WERI-Rb-1 (cell line): ENCODE measurements around the gene DNM2.

ENCODE experiments used
- DNase-seq: peaks from one replicate; pipeline ENCODE4 v3.0.0-alpha.2; 2020
- H3K27ac ChIP-seq: fragments of 250-450 bp; sonication (Bioruptor Pico); 2 replicates; pipeline ENCODE4 v1.5.1; 2020; ENCODE audit warnings: mild to moderate bottlenecking, moderate library complexity
- H3K27me3 ChIP-seq: fragments of 250-450 bp; sonication (Bioruptor Pico); 2 replicates; pipeline ENCODE4 v1.5.1; 2021; ENCODE audit warnings: mild to moderate bottlenecking, low read depth, moderate library complexity; ENCODE audit not compliant: insufficient read depth, severe bottlenecking
- H3K36me3 ChIP-seq: fragments of 250-450 bp; sonication (Bioruptor Pico); 2 replicates; pipeline ENCODE4 v1.5.1; 2020; ENCODE audit warnings: mild to moderate bottlenecking, moderate library complexity
- H3K4me3 ChIP-seq: 2 replicates; pipeline ENCODE4 v1.5.1; 2011; ENCODE audit warnings: low read depth, mild to moderate bottlenecking, control low read depth, low read length
- H3K9me3 ChIP-seq: fragments of 250-450 bp; sonication (Bioruptor Pico); 2 replicates; pipeline ENCODE4 v1.5.1; 2021; ENCODE audit warnings: mild to moderate bottlenecking, moderate library complexity; ENCODE audit not compliant: severe bottlenecking
- TF ChIP-seq, protein P1 (sequence below): IDR thresholded peaks from 2 replicates; pipeline ENCODE4 v1.5.1; 2011; ENCODE audit warnings: low read depth, mild to moderate bottlenecking, control low read depth, inconsistent platforms, low read length

Gene DNM2

DNA sequence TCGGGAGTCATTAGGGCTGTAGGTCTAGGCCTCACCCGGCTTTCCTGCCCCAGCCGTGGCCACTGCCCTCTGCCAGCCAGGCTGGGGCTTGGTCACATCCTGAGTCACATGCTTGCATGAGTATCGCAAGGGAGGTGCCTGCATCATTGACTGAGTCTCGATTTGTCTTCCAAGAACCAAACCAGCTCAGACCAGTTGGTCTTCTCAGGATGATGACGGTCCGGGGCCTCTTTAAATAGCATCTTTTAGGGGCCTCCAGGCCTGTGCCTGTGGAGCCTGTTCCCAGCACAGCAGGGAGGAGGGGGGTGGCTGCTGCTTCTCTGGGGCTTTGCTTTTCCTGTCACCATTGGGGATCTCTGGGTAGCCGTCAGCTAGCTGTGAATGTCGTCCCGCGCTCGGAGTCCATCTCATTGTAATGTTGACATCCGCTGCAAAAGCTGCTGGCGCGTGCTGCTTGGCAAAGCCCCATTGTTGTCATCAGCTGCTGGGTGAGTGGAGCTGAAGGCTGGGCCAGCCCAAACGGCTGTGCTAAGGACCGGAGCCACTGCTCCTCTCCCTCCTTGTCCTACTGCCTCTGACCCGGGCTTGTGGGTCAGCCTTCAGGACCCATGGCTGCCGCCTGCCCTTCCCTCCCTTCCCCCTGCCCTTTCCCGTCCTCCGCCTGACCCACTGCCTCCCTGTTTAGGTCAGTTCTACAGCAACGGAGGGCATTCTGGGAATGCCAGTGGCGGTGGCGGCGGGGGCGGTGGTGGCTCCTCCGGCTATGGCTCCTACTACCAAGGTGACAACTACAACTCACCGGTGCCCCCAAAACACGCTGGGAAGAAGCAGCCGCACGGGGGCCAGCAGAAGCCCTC, 31.0 kb upstream of the DNM2 start:
- H3K9me3 ChIP-seq = no peaks in the 10 kb centered on the region
- no peak overlapping the region for H3K4me3 ChIP-seq
- no peak for DNase-seq
- no peaks in the 10 kb centered on the region for H3K27me3 ChIP-seq
- H3K27ac ChIP-seq = no peak overlapping the region
- TF ChIP-seq, protein P1, sequence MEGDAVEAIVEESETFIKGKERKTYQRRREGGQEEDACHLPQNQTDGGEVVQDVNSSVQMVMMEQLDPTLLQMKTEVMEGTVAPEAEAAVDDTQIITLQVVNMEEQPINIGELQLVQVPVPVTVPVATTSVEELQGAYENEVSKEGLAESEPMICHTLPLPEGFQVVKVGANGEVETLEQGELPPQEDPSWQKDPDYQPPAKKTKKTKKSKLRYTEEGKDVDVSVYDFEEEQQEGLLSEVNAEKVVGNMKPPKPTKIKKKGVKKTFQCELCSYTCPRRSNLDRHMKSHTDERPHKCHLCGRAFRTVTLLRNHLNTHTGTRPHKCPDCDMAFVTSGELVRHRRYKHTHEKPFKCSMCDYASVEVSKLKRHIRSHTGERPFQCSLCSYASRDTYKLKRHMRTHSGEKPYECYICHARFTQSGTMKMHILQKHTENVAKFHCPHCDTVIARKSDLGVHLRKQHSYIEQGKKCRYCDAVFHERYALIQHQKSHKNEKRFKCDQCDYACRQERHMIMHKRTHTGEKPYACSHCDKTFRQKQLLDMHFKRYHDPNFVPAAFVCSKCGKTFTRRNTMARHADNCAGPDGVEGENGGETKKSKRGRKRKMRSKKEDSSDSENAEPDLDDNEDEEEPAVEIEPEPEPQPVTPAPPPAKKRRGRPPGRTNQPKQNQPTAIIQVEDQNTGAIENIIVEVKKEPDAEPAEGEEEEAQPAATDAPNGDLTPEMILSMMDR = no peak
- H3K36me3 ChIP-seq = peaks cover 96% of the 10 kb centered on the region

DNA sequence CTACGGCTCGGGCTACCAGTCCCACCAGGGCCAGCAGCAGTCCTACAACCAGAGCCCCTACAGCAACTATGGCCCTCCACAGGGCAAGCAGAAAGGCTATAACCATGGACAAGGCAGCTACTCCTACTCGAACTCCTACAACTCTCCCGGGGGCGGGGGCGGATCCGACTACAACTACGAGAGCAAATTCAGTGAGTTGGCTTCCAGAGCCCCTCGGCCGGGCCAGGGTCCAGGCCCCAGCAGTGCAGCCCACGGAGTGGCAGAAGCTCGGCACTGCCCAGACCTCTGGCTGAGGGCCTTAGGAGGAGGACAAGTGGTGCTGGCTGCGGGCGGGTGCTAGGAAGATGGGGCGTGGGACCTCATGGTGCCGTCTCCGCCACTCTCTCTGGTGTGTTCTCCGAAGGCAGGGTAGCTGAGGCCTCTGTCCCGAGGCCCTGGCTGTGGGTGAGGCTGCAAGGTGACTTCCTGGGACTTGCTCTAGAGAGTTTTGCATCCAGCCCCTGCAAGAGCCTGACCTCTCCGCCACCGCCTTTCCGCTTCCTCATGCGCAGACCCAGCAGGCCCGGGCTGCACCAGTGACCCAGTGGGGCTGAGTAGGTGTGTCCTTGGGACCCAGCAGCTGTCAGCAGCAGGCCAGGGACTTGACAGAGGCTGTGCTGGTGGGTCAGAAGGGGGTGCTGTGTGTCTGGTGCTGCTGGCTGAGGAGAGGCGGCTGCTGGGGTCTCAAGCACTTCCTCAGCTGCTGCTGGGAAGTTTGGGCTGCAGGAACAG, 30.2 kb upstream of the DNM2 start:
- Histone ChIP-seq H3K27me3 (no peaks in the 10 kb centered on the region), H3K4me3 (no peak overlapping the region), H3K9me3 (no peaks in the 10 kb centered on the region), H3K27ac (no peak overlapping the region), H3K36me3 (peaks cover 96% of the 10 kb centered on the region)
- TF ChIP-seq, protein P1 = no peak
- no peak for DNase-seq

DNA sequence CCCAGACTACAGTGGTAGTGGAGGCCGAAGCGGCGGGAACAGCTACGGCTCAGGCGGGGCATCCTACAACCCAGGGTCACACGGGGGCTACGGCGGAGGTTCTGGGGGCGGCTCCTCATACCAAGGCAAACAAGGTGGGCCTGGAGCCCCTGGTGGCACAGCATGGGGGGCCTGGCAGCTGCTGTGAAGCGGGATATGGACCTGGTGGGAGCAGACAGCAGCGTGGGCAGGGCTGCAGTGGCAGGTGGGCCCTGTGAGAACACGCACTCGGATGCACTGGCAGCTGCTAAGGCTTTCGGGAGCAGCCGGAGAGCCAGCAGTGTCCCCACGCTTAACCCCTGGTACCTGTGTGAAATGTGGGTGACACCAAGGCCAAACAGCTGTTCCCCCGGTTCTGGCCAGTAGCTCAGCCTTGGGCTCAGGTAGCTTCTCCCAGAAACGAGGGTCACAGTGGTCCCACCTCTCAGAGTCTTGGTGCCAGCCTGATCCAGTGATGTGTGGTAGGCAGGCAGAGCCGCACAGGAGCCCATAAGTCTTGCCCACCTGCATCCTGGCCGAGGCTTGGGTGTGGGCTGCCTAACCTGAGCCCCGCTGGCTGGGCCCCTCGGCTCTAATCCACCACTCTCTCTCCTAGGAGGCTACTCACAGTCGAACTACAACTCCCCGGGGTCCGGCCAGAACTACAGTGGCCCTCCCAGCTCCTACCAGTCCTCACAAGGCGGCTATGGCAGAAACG, 29.2 kb upstream of the DNM2 start:
- H3K27me3 ChIP-seq = no peaks in the 10 kb centered on the region
- no peak overlapping the region for H3K27ac ChIP-seq
- no peaks in the 10 kb centered on the region for H3K9me3 ChIP-seq
- peaks cover 91% of the 10 kb centered on the region for H3K36me3 ChIP-seq
- TF ChIP-seq, protein P1 = no peak
- no peak for DNase-seq
- H3K4me3 ChIP-seq = no peak overlapping the region

DNA sequence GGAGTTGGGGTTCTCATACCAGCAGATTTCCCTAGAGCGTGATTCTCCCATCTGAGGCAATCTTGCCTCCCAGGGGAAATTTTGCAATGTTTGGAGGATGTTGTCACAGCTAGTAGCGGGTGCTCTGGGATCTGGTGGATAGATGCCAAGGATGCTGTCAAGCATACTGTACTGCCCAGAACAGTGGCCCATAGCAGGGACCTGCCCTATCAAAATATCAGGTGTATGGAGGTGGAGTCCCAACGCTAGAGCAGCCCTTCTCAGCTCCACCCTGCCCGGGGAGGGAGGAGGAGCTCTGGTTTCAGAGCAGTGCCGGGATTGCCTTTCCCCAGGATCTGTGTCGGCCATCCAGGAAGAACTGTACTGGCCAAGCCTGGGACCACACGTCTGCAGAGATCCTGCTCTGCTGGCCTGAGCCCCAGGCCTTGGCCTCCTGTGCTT, 27.5 kb upstream of the DNM2 start:
- no peaks in the 10 kb centered on the region for H3K27me3 ChIP-seq
- DNase-seq = no peak
- TF ChIP-seq, protein P1 = no peak
- H3K27ac ChIP-seq = no peak overlapping the region
- no peaks in the 10 kb centered on the region for H3K9me3 ChIP-seq
- peaks cover 81% of the 10 kb centered on the region for H3K36me3 ChIP-seq
- no peak overlapping the region for H3K4me3 ChIP-seq

DNA sequence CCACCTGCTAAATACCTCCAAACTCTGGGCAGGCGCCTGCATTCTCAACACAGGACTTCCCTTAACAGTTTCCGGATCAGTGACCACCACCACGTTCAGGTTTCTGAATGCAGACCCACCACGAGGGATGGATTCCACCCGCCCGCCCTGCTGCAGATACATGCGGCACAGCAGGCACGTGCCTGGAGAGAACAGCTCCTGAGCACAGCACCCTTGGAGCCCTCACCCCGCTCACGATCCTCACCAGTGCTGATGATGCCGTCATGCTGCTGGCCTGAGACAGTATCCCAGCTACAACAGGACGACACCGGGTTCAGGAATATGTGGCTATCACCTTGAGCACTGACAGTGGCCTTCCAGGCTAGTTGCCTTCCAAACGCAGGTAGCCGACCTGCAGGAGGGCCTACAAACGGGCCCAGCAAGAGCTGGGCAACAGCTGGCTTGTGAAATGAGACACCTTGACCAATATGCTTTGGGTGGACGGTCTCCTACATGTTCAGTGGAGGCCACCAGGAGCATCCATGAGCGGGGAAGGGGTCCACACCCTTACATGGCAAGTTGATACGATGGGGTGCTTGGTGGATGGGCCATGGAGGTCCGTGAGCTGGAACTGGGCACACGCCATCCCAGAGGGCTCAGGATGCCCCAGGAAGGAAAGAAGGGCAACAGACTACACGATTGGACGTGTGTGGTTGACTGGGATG, 26.5 kb upstream of the DNM2 start:
- Histone ChIP-seq H3K27me3 (no peaks in the 10 kb centered on the region), H3K4me3 (no peak overlapping the region), H3K27ac (no peak overlapping the region), H3K36me3 (peaks cover 75% of the 10 kb centered on the region), H3K9me3 (no peaks in the 10 kb centered on the region)
- no peak for DNase-seq
- TF ChIP-seq, protein P1 = no peak
